Tibial nerve (tissue), 3 donors: Measurements from ENCODE around the gene SKAP1.

ENCODE experiments used
- CTCF ChIP-seq, 5 experiments: fragments of 200-600 bp in 3 of 5; fragments of 450-650 bp in 2 of 5; sonication (generic) in 3 of 5; IDR thresholded peaks; one replicate each; pipeline ENCODE4 v1.5.1; 2016 to 2019; ENCODE audit warnings: antibody characterized with exemption in 5 of 5, mild to moderate bottlenecking in 3 of 5, moderate library complexity in 2 of 5
- POLR2A ChIP-seq, 2 donors: fragments of 450-650 bp; IDR thresholded peaks; one replicate each; pipeline ENCODE4 v1.6.1; 2017; ENCODE audit warnings: antibody characterized with exemption in 2 of 2, mild to moderate bottlenecking in 2 of 2, moderate library complexity in 2 of 2

- TF ChIP-seq CTCF (IDR thresholded peaks at IDR 0.05) (no peak), POLR2A (IDR thresholded peaks at IDR 0.05) (no peak)
These were observed 54.7 kb downstream of the SKAP1 start for GRCh38 chr17:48375356-48375755.
